ENCODE measurements around the gene TACR1.
"Not testable (repeated sequence)": the region's sequence is repeated elsewhere in the genome, so short reads cannot be mapped to it uniquely, and the experiment has no call there.

Gene TACR1

DNA sequence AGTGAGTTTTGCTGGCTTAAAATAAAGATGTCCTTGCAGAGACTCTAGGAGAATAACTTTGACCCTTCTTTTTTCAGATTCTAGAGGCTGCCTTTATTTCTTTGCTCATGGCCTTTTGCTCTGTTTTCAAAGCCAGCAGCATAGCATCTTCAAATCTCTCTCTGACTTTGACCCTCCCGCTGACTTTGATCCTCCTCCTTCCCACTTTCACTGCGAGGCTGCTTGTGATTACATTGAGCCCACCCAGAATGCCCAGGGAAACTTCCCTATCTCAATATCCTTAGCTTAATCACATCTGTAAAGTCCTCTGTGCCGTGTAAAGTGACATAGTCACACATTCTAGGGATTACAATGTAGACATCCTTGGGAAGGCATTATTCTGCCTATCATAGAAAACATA is 23.9 kb downstream of the TACR1 start:
- no peak for DNase-seq (ENCODE audit: low read depth)
- TF ChIP-seq, protein P1, sequence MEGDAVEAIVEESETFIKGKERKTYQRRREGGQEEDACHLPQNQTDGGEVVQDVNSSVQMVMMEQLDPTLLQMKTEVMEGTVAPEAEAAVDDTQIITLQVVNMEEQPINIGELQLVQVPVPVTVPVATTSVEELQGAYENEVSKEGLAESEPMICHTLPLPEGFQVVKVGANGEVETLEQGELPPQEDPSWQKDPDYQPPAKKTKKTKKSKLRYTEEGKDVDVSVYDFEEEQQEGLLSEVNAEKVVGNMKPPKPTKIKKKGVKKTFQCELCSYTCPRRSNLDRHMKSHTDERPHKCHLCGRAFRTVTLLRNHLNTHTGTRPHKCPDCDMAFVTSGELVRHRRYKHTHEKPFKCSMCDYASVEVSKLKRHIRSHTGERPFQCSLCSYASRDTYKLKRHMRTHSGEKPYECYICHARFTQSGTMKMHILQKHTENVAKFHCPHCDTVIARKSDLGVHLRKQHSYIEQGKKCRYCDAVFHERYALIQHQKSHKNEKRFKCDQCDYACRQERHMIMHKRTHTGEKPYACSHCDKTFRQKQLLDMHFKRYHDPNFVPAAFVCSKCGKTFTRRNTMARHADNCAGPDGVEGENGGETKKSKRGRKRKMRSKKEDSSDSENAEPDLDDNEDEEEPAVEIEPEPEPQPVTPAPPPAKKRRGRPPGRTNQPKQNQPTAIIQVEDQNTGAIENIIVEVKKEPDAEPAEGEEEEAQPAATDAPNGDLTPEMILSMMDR (conservative IDR thresholded peaks at IDR 0.05; ENCODE audit: low read depth, low read length), result no peak
- H3K4me3 ChIP-seq (ENCODE audit: low read length), result no peak overlapping the region

DNA sequence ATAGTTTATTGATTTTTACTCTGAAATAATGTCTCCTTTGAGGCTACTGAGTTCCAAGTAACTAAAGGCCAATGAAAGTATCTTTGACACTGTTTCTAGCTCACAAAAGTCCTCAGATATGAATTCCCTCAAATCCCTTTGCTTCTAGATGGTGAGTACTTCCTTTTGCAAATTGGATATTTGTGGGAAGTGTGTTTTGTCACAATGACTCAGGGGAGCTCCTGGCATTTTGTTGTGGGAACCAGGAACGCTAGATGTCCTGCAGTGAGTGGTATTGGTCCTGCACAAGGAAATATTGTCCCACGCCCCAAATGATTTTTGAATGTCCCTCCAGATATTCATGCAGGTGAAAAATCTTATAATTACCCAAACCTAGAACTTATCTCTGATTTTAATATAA is 24.3 kb downstream of the TACR1 start:
- no peak overlapping the region for H3K4me3 ChIP-seq (ENCODE audit: low read length)
- no peak for DNase-seq (ENCODE audit: low read depth)
- TF ChIP-seq, protein P1 (conservative IDR thresholded peaks at IDR 0.05; ENCODE audit: low read depth, low read length), result no peak

DNA sequence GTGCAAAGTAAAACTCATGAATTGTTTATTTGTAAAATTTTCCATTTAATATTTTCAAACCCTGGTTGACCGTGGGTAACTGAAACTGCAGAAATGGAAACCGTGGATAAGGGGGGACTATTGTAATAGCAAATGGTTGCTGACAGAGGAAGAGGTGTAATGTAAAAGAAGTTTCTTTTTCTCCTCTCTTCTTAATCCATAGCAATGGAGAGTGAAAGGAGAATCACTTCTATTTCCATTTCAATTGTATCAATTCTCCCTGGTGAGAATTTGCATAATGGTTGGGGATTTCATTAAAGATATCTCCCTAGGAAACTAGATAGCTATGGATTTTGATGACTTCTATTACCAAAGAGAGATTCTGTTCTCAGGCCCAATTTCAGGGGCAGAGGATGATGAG is 24.8 kb downstream of the TACR1 start:
- no peak for DNase-seq (ENCODE audit: low read depth)
- TF ChIP-seq, protein P1 (conservative IDR thresholded peaks at IDR 0.05; ENCODE audit: low read depth, low read length), result no peak
- H3K4me3 ChIP-seq (ENCODE audit: low read length), result no peak overlapping the region

DNA sequence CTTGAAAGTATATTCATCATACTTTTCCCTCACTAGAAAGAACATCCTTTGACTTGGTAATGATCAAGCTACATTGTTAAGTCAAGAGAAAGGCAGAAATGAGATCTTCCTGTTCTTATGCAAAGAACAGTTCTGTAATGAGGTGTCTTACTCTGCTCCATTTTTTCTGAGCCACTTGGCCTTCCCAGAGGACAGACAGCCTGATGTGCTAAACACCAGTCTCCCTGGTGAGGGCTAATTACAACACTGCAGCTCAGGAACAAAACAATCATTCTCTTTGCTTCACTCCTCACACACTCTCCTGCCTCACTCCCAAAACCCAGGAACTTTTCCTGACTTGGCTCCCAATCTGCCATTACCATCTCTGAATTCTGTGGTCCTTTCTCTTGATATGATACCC is 25.6 kb downstream of the TACR1 start:
- H3K4me3 ChIP-seq (ENCODE audit: low read length), result no peak overlapping the region
- DNase-seq (ENCODE audit: low read depth), result no peak
- TF ChIP-seq, protein P1 (conservative IDR thresholded peaks at IDR 0.05; ENCODE audit: low read depth, low read length), result no peak

DNA sequence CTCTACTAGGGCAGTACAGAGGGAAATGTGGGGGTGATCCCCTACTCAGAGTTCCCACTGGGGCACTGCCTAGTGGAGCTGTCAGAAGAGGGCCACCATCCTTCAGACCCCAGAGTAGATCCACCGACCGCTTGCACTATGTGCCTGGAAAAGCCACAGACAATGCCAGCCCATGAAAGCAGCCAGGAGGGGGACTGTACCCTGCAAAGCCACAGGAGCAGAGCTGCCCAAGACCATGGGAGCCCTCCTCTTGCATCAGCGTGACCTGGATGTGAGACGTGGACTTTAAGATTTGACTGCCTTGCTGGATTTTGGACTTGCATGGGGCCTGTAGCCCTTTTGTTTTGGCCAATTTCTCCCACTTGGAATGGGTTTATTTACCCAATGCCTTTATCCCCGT is 27.9 kb downstream of the TACR1 start:
- DNase-seq (ENCODE audit: low read depth); H3K4me3 ChIP-seq (ENCODE audit: low read length): not testable (repeated sequence)

DNA sequence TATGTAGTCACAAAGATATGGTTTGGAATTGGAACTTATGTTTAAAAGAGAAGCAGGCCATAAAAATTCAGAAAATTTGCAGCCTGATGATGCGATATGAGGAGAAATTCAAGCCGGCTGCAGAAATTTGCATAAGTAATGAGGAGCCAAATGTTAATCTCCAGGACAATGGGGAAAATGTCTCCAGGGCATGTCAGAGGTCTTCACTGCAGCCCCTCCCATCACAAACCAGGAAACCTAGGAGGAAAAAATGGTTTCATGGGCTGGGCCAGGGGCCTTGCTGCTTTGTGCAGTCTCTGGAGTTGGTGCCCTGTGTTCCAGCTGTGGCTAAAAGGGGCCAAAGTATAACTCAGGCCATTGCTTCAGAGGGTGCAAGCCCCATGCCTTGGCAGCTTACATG is 28.4 kb downstream of the TACR1 start:
- no peak for DNase-seq (ENCODE audit: low read depth)
- no peak overlapping the region for H3K4me3 ChIP-seq (ENCODE audit: low read length)
- TF ChIP-seq, protein P1 (conservative IDR thresholded peaks at IDR 0.05; ENCODE audit: low read depth, low read length), result no peak

DNA sequence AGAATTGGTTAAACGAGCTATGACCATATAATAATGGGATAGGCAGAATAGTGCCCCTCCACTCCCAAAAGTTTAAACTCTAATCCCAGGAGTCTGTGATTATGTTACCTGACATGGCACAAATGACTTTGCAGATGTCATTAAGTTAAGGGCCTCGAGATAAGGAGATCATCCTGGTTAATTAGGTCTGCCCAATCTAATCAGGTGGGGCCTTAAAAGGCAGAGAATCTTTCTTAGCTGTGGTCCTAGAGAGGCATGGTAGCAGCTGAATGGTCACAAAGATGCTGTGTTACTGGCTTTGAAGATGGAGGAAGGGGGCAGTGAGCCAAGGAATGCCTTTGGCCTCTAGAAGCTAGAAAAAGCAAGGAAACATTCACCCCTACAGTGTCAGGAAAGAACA is 31.1 kb downstream of the TACR1 start:
- TF ChIP-seq, protein P1 (conservative IDR thresholded peaks at IDR 0.05; ENCODE audit: low read depth, low read length), result no peak
- DNase-seq (ENCODE audit: low read depth), result no peak
- H3K4me3 ChIP-seq (ENCODE audit: low read length), result no peak overlapping the region

DNA sequence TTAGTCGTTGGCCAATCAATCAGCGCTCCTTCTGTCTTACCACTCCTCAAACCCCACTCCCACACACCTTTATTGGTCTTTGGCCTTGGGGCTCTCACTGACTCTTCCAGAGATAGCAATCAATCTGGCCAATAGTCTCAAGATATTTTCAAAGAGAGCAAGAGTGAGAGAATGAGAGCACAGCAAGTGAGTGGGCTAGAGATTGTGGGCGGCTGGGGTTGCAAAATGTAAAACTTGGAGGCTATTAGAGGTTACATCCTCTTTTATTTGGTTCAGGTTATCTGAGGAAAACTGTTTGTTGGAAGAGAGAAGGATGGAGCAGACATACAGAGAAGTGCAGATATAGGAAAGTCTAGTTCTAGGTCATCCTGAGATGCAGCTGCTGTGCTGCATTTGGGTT is 32.8 kb downstream of the TACR1 start:
- H3K4me3 ChIP-seq (ENCODE audit: low read length), result no peak overlapping the region
- TF ChIP-seq, protein P1 (conservative IDR thresholded peaks at IDR 0.05; ENCODE audit: low read depth, low read length), result no peak
- no peak for DNase-seq (ENCODE audit: low read depth)
